HG02870 (cell line): Measurements from ENCODE around the gene ZNF33A.
"Not testable (repeated sequence)": the region's sequence is repeated elsewhere in the genome, so short reads cannot be mapped to it uniquely, and the experiment has no call there.

Experiments used
- ATAC-seq: cut with Tn5 transposase; IDR thresholded peaks from one replicate; pipeline ENCODE4 v1.9.1; 2021; ENCODE audit warnings: mild to moderate bottlenecking, moderate library complexity; ENCODE audit not compliant: unreplicated experiment

ZNF33A gene

DNA sequence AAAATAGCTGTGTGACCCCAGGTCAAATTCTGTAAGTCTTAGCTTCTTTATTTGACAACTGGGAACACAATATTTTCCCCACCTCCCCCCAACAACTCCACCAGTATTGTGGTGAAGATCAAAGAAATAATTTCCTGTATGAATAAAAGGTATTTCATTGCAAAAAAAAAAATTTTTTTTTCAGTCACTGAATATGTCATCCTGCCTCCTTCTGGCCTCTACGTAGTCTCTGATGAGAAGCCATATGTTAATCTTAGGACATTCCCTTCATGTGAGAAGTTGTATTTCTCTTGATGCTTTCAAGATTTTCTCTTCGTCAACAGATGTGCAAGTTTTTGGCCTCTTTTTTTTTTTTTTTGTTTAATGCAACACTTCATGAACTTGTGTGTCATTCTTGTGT is 33.0 kb downstream of the ZNF33A start:
- ATAC-seq: no peak

DNA sequence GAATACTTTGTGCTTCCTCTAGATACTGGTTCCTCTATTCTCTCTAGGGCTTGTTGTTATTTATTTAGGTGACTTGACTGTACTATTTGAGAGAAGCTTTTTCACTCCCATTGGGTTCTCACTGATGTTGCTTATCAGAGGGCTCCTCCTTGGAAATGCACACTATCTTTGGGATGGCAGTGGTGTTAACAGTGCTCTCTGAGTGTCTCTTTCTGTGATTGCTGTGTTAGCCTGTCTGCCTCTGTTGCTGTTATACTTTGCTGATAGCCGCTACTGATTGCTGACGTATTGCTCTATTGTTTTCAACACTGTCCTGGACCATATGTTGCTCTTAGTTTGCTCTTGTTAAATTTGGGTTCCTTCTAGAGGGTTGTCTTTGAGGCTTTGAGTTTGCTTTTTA is 34.7 kb downstream of the ZNF33A start:
- ATAC-seq: no peak

GRCh38 chr10:38047666-38048065 is 37.2 kb downstream of the ZNF33A start:
- ATAC-seq: peak; percentile 86

- no peak for ATAC-seq
These were observed 39.7 kb downstream of the ZNF33A start for GRCh38 chr10:38050212-38050611.

DNA sequence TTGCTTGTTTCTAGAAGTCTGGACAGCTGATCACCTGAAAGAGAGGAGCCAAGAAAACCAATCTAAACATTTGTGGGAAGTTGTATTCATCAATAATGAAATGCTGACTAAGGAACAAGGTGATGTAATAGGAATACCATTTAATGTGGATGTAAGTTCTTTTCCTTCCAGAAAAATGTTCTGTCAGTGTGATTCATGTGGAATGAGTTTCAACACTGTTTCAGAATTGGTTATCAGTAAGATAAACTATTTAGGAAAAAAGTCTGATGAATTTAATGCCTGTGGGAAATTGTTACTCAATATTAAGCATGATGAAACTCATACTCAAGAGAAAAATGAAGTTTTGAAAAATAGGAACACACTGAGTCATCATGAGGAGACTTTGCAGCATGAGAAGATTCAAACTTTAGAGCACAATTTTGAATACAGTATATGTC is 43.9 kb downstream of the ZNF33A start:
- no peak for ATAC-seq

DNA sequence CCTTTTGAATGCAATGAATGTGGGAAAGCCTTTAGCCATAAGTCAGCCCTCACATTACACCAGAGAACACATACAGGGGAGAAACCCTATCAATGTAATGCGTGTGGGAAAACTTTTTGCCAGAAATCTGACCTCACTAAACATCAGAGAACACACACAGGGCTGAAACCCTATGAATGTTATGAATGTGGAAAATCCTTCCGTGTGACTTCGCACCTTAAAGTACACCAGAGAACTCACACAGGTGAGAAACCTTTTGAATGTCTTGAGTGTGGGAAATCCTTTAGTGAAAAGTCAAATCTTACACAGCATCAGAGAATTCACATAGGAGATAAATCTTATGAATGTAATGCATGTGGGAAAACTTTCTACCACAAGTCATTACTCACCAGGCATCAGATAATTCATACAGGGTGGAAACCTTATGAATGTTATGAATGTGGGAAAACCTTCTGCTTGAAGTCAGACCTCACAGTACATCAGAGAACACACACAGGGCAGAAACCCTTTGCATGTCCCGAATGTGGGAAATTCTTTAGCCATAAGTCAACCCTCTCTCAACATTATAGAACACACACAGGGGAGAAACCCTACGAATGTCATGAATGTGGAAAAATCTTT is 44.9 kb downstream of the ZNF33A start:
- ATAC-seq: not testable (repeated sequence)

GRCh38 chr10:38069663-38070062 is 59.2 kb downstream of the ZNF33A start:
- not testable (repeated sequence) for ATAC-seq

DNA sequence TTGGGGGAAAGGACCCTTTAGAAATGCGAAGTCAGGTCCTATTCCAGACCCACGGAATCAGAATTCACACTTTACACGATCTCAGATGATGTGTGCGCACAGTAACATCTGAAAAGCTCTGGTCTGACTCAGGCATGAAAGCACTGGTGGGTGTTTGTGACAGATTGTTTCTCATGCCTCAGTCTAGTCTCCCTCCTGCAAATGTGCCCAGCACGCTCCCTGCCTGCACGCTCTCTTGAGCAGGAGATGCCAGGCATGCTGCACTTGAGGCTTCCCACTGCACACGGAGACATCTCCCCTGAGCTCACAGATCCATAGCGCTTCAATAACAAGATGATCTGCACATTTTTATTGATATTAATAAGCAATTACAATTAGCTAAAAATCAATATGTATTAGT is 60.0 kb downstream of the ZNF33A start:
- no peak for ATAC-seq

- ATAC-seq: no peak
These were observed 62.1 kb downstream of the ZNF33A start for GRCh38 chr10:38072552-38072951.

DNA sequence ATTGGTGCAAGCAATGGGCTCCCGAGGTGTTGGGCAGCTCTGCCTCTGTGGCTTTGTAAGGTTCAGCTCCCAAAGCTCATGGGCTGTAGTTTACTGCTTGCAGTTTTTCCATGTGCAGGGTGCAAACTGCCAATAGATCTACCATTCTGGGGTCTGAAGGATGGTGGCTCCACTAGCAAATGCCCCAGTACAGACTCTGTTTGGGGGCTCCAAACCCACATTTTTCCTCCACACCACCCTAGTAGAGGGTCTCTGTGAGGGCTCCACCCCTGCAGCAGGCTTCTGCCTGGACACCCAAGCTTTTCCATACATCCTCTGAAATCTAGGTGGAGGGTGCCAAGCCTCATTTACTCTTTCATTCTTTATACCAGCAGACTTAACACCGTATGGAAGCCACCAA is 66.2 kb downstream of the ZNF33A start:
- no peak for ATAC-seq

GRCh38 chr10:38093318-38093717 is 82.8 kb downstream of the ZNF33A start:
- ATAC-seq: not testable (repeated sequence)

- peak; percentile 17 for ATAC-seq
These were observed 83.3 kb downstream of the ZNF33A start for GRCh38 chr10:38093816-38094157.

- ATAC-seq: peak; percentile 97
These were observed 83.9 kb downstream of the ZNF33A start, which contains the start of gene ZNF37A for GRCh38 chr10:38094158-38094926. Gene ZNF37A, plus strand, starts transcription at chr10:38094337. Its CDS starts 2,281 bp downstream, at chr10:38096618.

DNA sequence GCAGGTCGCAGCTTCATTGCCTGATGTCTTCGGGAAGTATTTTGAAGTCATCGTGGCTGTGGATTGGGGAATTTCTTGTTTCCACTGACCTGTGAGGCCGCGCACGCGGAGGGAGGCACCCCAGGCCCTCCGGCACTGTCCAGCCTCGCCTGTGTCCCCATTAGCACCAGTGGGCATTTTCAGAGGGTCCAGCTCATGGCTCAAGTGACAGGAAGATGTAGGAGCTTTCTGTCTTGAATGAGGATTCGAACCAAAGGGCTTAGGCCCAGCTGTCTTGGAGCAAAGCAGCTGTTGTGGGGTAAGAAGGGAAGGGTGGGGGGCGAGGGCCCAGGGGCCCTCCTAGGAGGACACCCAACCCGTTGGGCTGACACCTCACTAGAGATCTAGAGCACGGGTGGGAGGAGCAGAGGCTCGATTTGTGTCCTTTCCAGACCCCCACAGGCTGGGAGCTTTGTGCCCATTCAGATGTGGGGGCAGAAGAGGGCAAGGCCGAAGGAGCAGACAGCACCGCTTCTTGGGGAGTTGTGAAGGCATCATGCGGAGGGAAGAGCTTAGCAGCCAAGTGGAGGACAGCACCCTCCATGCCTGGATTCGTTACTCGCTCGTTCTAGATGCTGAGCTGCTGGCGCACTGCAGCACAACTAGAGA is 84.6 kb downstream of the ZNF33A start:
- no peak for ATAC-seq

DNA sequence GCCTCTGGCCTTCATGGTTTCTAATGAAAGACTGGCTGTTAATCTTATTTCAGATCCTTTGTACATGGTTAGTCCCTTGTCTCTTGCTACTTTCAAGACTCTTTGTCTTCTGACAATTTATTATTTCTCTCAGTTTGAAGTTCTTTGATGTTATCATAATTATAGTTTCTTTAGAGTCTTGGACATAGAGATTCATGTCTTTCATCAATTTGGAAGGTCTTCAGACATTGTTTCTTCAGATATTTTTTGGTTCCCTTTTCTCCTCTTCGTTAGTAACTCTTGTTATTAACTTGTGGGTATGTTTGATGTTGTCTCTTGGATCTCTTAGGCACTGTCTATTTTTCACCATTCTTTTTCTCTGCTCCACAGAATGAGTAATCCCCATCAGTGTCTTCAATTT is 92.4 kb downstream of the ZNF33A start:
- ATAC-seq: no peak

- ATAC-seq: no peak
These were observed 93.3 kb downstream of the ZNF33A start for GRCh38 chr10:38103756-38104155.

- no peak for ATAC-seq
These were observed 101.7 kb downstream of the ZNF33A start for GRCh38 chr10:38112159-38112558.
